A204.1 (cell line): Measurements from ENCODE around the gene TMIGD1.

Source experiments
- FAIRE-seq: peaks from 2 replicates; lab custom pipeline; 2012; peaks lifted over from hg19 to GRCh38; lab: Jason Lieb, UNC

The TMIGD1 gene, protein sequence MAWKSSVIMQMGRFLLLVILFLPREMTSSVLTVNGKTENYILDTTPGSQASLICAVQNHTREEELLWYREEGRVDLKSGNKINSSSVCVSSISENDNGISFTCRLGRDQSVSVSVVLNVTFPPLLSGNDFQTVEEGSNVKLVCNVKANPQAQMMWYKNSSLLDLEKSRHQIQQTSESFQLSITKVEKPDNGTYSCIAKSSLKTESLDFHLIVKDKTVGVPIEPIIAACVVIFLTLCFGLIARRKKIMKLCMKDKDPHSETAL

GRCh38 chr17:30333503-30334360 is at the start of gene TMIGD1:
Gene TMIGD1 (minus strand): TSS chr17:30334057. CDS start chr17:30332133, 1,924 bp downstream.
- no peak for FAIRE-seq

- FAIRE-seq = peak; percentile 40
Observed at GRCh38 chr17:30382345-30382744, 48.5 kb upstream of the TMIGD1 start.

DNA sequence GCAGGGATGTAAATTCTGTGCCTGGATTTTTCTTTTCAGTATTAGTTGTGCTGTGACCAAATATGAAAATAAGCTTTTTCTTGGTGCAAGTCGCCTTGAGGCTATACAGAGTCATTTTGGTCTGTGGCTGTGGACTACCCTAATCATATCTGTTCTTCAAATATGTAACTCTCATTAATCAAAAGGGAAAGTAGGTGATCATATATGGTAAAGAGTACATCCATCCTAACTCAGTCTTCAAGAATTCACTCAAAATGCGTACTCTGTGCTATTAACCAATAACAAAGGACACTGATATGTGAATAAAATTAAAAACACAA is 47.4 kb upstream of the TMIGD1 start:
- no peak for FAIRE-seq

GRCh38 chr17:30380643-30381339 is 46.9 kb upstream of the TMIGD1 start:
- no peak for FAIRE-seq

GRCh38 chr17:30379903-30380381 is 46.1 kb upstream of the TMIGD1 start:
- no peak for FAIRE-seq

DNA sequence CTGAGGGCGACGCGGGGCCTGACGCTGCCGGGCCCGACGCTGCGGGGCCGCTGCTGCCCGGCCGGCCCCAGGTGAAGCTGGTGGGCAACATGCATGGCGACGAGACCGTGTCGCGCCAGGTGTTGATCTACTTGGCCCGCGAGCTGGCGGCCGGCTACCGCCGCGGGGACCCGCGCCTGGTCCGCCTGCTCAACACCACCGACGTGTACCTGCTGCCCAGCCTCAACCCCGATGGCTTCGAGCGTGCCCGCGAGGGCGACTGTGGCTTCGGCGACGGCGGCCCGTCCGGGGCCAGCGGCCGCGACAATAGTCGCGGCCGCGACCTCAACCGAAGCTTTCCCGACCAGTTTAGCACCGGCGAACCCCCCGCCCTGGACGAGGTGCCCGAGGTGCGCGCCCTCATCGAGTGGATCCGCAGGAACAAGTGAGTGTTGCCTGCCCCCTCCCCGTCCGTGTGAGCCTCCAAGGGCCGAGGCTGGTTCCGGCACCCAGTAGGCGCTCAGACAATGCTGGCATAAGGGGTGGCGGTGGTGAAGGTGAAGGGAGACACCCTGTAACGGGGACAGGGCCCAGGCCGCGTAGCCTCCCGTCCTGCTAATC is 45.5 kb upstream of the TMIGD1 start:
- no peak for FAIRE-seq

GRCh38 chr17:30378825-30379302 is 45.0 kb upstream of the TMIGD1 start, which contains the start of gene CPD:
Gene CPD (plus strand): TSS chr17:30378927. CDS start chr17:30378981, 54 bp downstream.
- FAIRE-seq = no peak

DNA sequence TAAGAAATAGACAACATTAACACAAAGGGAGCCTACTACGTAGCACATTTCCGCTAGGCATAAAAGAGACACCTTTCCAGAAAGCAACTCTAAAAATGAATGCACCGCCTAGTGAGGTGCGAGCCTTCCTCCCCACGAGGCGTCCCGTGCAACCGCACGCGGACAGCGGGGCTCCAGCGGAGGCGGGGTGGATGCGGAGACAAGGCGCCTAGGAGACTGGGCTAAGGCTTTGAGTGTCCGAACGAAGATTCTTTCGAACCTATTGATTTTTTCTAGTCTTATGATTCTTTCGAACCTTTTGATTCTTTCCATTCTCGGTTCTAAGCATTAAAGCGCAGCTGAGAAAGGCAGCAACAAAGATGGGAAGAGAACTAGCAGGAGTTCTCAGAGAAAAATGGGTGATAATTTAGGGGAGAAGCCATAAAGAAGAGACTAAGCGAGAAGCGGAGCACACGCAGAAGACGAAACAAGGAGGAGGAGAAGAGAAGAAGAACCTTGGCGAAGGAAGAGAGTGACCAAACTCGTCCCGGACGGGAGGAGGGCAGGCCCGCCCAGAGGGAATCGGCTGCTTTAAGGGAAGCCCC is 44.5 kb upstream of the TMIGD1 start:
- peak; percentile 47 for FAIRE-seq

DNA sequence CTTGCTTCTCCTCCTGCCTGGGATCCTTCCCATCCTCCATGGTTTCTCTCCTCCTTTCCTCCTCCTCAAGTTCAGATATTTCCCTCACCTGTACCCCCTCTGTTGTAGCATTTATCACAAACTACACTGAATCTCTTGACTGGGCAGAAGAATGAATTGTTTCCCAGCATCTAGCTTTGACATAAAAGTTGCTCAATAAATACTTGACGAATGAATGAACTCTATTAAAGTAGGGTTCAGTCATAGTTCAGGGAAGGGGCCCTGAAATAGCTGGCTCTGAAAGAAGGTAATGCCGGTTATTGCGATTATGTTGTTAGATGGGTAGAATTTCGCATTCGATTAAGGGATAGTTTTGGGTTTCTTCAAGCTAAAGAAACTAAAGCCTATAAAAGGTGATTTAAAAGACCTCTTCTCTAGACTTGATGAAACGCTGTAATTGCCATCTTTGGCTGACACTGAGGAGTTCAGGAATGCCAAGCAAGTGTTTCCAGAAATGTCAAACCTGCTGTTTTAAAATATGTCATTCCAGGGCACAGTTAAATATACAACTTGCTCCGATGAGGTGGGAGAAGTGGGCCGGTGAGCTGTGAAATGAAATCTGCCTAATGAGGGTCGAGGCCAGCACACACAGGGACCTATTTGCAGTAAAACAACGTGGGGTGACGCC is 43.9 kb upstream of the TMIGD1 start:
- FAIRE-seq = no peak

DNA sequence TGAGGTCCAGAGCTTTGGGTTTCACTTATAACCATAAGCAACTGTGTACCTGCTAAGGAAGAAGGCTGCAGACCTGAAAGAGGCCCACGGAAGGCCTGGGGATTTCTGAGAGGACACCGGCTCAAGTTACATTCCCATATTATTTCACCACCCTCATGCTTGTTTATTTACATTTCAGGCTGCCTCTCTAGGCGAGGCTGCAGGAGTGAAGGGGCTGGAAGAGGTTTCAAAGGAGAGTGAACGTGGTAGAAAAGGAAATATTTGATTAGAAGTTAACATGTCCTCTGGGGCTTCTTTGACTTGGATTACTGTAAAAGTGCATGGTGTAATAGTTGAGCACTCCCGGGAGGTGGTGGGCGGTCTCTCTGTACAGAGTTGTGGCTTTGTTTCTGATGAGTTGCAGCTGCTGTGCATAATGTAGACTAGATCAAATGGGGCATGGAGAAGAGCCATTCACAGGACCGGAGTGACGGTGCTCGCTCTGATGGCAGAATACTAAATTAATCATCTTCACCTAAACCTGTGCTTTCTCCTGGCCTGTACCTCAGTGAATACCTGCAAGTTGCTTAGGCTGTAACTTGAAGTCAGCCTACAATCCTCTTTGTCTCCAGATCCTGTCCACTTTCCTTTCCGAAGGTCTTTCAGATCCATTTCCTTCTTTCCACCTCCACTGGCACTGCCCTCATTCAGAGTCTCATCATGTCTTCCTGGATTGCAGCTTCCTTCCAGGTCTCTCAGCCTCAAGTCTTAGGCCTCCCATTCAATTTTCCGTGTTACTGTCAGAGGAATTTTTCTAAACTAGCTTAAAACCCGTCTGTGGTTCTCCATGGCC is 43.0 kb upstream of the TMIGD1 start:
- no peak for FAIRE-seq

GRCh38 chr17:30375661-30376060 is 41.8 kb upstream of the TMIGD1 start:
- FAIRE-seq = no peak

GRCh38 chr17:30372755-30373154 is 38.9 kb upstream of the TMIGD1 start:
- no peak for FAIRE-seq

DNA sequence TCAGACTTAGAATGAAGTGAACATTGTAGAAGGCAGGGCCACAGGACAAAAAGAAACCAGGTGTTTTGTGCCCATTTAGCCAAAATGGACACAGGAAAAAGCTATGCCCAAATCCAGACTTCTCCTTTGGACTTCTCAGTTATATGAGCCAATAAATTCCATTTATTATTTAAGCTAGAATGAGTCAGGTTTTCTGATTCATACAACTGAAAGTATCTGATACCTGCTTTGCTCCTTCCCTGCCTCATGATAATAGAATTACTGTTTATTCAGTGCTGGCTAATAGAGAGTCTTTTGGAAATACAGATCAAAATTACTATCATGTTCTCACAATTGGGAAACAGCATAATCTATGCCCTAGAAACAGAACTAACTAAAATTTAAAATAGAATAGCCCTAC is 36.1 kb upstream of the TMIGD1 start:
- FAIRE-seq = no peak

- no peak for FAIRE-seq
Observed at GRCh38 chr17:30368912-30369720, 35.3 kb upstream of the TMIGD1 start.

DNA sequence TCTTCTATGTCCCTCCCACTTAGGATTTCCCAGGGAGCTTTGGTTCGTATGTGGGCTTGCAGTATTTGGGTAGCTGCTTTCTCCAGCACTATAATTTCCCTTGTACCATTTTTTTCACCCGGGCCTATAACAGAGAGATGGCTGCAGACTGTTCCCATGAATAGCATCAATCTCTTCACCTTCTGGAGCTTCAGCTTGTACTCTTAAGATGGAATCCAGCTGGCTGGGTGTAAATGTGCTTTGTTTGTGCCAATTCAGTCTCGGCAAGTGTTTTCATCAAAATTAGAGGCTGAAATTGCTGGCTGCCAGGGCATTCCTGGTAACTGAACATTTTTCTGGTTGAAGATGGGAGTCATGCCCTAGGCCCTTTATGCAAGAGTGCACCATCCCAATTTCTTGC is 32.7 kb upstream of the TMIGD1 start:
- FAIRE-seq = no peak

DNA sequence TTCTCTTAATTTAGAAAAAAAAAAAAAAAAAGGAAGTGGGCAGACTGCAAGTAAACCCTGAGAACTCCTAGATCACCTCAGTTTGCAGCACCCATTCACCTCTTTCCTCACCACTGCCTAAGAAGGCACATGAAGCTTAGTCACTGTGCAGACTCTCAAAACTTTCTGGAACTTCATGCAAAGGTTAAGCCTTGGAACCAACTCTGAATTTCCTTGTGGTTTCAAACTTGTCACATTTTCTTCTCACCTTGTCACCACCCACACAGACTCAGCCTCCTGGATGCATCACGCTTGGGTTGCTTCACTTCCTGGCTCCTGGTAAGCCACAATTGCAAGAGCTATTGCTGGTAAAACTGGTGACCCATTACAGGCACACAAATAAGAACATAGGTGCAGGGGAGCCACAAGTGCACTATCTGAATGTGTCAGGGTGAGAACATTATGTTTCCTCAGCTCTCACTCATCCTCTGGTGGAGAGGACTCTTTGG is 29.9 kb upstream of the TMIGD1 start:
- no peak for FAIRE-seq

DNA sequence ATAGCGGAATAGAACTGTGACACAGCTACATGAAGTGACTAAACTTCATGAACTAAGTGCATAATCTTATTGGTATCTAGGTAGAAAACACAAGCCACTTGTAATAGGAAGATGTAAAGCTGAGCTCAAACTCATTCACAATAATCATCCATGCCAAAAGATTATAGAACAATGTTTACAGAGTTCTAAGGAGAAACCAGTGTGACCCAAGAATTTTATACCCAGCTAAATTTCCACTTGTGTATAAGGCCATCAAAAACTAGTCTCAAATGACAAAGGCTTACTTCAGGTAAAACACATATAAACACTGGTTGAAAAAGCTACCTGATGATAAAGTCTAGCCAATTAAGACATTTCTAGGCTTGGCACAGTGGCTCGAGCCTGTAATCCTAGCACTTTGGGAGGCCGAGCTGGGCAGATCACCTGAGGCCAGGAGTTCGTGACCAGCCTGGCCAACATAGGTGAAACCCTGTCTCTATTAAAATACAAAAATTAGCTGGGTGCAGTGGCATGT is 28.0 kb upstream of the TMIGD1 start:
- no peak for FAIRE-seq

DNA sequence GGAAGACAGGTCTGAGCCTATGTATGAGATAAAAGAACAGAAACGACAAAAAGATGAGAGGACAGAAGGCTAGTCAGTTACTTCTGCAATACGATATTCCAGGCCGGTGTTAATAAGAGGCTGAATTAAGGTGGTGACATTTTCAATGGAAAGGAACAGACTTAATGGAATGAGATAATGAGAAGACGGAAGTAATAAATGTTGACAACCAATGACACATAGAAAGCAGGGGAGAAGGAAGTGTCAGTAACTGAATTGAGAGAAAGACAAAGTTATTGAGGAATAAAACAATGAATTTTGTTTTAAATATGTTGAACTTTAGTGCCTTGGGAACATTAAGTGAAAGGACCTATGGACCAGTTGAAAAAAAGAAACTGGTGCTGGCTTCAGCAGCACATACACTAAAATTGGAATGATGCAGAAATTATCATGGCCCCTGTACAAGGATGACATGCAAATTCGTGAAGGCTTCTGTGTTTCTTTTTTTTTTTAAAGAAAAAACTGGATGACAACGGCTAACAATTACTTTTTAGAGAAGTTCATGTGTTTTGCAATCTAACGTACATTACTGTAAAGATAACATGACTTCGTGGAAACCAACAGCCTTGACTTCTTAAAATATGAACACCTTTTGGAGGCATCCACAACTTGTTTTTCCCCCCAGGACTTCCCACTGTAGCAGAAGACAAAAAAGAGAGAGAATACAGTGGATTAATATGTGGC is 26.4 kb upstream of the TMIGD1 start:
- FAIRE-seq = no peak
